Body of pancreas (tissue), 4 donors: ENCODE data around the gene CDK16.

Experiments used
- POLR2A ChIP-seq, 3 donors: fragments of 450-650 bp; IDR thresholded peaks; one replicate each; pipeline ENCODE4 v1.6.1; 2016; ENCODE audit warnings: antibody characterized with exemption in 3 of 3, mild to moderate bottlenecking in 2 of 3
- TF ChIP-seq, protein P1 (sequence below), 7 experiments: fragments of 450-650 bp in 4 of 7; fragments of 200-600 bp in 3 of 7; sonication (generic) in 3 of 7; IDR thresholded peaks; one replicate each; pipeline ENCODE4 v1.5.1; 2016 to 2019; ENCODE audit warnings: antibody characterized with exemption in 7 of 7

DNA sequence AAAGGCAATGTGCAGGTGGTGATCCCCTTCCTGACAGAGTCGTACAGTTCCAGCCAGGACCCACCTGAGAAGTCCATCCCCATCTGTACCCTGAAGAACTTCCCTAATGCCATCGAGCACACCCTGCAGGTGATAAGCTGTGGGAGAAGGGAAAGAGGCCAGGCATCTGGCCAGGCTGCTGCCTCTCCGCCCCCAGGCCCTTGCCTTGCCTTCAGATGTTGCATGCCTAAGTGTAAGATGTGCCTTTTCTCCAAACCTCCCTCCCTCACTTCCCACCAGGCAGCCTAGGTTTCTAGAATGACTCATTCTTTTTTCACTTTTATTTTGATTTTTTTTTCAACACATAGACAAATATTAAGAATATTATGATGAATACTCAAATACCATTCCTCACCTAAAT lies 12.2 kb upstream of the CDK16 start:
- TF ChIP-seq, protein P1, sequence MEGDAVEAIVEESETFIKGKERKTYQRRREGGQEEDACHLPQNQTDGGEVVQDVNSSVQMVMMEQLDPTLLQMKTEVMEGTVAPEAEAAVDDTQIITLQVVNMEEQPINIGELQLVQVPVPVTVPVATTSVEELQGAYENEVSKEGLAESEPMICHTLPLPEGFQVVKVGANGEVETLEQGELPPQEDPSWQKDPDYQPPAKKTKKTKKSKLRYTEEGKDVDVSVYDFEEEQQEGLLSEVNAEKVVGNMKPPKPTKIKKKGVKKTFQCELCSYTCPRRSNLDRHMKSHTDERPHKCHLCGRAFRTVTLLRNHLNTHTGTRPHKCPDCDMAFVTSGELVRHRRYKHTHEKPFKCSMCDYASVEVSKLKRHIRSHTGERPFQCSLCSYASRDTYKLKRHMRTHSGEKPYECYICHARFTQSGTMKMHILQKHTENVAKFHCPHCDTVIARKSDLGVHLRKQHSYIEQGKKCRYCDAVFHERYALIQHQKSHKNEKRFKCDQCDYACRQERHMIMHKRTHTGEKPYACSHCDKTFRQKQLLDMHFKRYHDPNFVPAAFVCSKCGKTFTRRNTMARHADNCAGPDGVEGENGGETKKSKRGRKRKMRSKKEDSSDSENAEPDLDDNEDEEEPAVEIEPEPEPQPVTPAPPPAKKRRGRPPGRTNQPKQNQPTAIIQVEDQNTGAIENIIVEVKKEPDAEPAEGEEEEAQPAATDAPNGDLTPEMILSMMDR (IDR thresholded peaks at IDR 0.05) = no peak
- TF ChIP-seq POLR2A (IDR thresholded peaks at IDR 0.05) = no peak
